Astrocyte (in vitro differentiated cells and primary cell): ENCODE results near the gene VPS13D.

Experiments
- EZH2 ChIP-seq: IDR thresholded peaks from 2 replicates; pipeline ENCODE4 v1.6.1; 2012; ENCODE audit warnings: mild to moderate bottlenecking, low read length, inconsistent platforms; ENCODE audit not compliant: insufficient read depth
- TF ChIP-seq, protein P1 (sequence below): IDR thresholded peaks from 2 replicates; pipeline ENCODE4 v1.5.1; 2011; ENCODE audit warnings: low read depth, mild to moderate bottlenecking, inconsistent platforms, low read length, moderate library complexity; ENCODE audit not compliant: insufficient read depth

DNA sequence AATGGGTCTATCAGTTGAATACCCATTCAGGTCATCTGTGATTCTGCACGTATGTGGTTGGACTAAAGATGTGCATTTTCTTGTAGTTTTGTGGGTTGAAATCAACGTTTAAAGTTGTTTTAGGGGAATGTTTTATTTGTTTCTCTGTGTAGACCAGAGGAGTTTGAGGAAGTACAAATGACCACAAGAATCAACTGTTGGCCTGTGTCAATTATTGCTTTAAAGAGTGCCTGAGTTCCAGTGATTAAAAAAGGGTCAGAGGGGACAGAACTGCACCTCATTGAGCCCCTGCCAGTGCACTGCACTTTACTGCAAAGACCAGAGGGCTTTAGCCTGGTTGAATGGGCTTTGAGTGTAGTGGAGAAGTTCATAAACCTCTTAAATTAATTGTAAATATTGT is 190.3 kb downstream of the VPS13D start:
- TF ChIP-seq, protein P1, sequence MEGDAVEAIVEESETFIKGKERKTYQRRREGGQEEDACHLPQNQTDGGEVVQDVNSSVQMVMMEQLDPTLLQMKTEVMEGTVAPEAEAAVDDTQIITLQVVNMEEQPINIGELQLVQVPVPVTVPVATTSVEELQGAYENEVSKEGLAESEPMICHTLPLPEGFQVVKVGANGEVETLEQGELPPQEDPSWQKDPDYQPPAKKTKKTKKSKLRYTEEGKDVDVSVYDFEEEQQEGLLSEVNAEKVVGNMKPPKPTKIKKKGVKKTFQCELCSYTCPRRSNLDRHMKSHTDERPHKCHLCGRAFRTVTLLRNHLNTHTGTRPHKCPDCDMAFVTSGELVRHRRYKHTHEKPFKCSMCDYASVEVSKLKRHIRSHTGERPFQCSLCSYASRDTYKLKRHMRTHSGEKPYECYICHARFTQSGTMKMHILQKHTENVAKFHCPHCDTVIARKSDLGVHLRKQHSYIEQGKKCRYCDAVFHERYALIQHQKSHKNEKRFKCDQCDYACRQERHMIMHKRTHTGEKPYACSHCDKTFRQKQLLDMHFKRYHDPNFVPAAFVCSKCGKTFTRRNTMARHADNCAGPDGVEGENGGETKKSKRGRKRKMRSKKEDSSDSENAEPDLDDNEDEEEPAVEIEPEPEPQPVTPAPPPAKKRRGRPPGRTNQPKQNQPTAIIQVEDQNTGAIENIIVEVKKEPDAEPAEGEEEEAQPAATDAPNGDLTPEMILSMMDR = no peak
- no peak for TF ChIP-seq EZH2
